Esophagus mucosa (tissue), 1 donor: ENCODE results near the gene FOLR2. TPM values are rescaled to one million over a fixed set of nuclear protein-coding genes. Genes with fewer than 3 reads are reported as not detected.

Experiments used
- ATAC-seq: fragments of 200-7000 bp; cut with Tn5 transposase; one replicate; pipeline ENCODE4 v1.9.1; 2020
- total RNA-seq: library from RNA; stranded (reverse); gene quantifications from one replicate; pipeline ENCODE4 v1.2.4, GENCODE V29; 2023
- donor health status: DM: yes; HTN: yes; CAD: no.

FOLR2 gene
- total RNA-seq, 1 donor from 2014 or later, result 0.24 TPM

- ATAC-seq, result no peak
Observed at GRCh38 chr11:72230764-72231365, 14.3 kb downstream of the FOLR2 start.

GRCh38 chr11:72231396-72232259 is 15.0 kb downstream of the FOLR2 start:
- no peak for ATAC-seq

GRCh38 chr11:72232260-72233055 is 15.9 kb downstream of the FOLR2 start:
- no peak for ATAC-seq

GRCh38 chr11:72233056-72233772 is 16.6 kb downstream of the FOLR2 start:
- no peak for ATAC-seq

- no peak for ATAC-seq
Observed at GRCh38 chr11:72233773-72234513, 17.3 kb downstream of the FOLR2 start.

GRCh38 chr11:72234514-72234830 is 17.9 kb downstream of the FOLR2 start:
- no peak for ATAC-seq

GRCh38 chr11:72234920-72235319 is 18.3 kb downstream of the FOLR2 start:
- ATAC-seq, result no peak

GRCh38 chr11:72235351-72236057 is 18.9 kb downstream of the FOLR2 start:
- ATAC-seq, result no peak

- no peak for ATAC-seq
Observed at GRCh38 chr11:72236083-72236697, 19.6 kb downstream of the FOLR2 start.

- no peak for ATAC-seq
Observed at GRCh38 chr11:72236774-72237111, 20.1 kb downstream of the FOLR2 start.

- peak; percentile 1 for ATAC-seq
Observed at GRCh38 chr11:72237112-72237931, 20.7 kb downstream of the FOLR2 start.

- peak; percentile 64 for ATAC-seq
Observed at GRCh38 chr11:72238040-72238450, 21.5 kb downstream of the FOLR2 start.

GRCh38 chr11:72238492-72239312 is 22.1 kb downstream of the FOLR2 start:
- no peak for ATAC-seq

- ATAC-seq, result no peak
Observed at GRCh38 chr11:72239313-72239848, 22.8 kb downstream of the FOLR2 start.

- ATAC-seq, result peak; percentile 64
Observed at GRCh38 chr11:72239849-72240460, 23.4 kb downstream of the FOLR2 start.

GRCh38 chr11:72240461-72241290 is 24.1 kb downstream of the FOLR2 start:
- no peak for ATAC-seq

GRCh38 chr11:72241291-72241781 is 24.7 kb downstream of the FOLR2 start:
- ATAC-seq, result no peak
